Body of pancreas (tissue), 4 donors: ENCODE data around the gene HSD3B7.

Experiments used
- CTCF ChIP-seq, 7 experiments: fragments of 450-650 bp in 4 of 7; fragments of 200-600 bp in 3 of 7; sonication (generic) in 3 of 7; IDR thresholded peaks; one replicate each; pipeline ENCODE4 v1.5.1; 2016 to 2019; ENCODE audit warnings: antibody characterized with exemption in 7 of 7
- POLR2A ChIP-seq, 3 donors: fragments of 450-650 bp; IDR thresholded peaks; one replicate each; pipeline ENCODE4 v1.6.1; 2016; ENCODE audit warnings: antibody characterized with exemption in 3 of 3, mild to moderate bottlenecking in 2 of 3

GRCh38 chr16:30961384-30961783 lies 23.6 kb upstream of the HSD3B7 start:
- TF ChIP-seq CTCF (IDR thresholded peaks at IDR 0.05) (no peak), POLR2A (IDR thresholded peaks at IDR 0.05) (no peak)
